CD4-positive, alpha-beta T cell (primary cell): ENCODE data around the gene MCTP2. TPM values are rescaled to one million over a fixed set of nuclear protein-coding genes. Genes with fewer than 3 reads are reported as not detected.

Experiments
- ATAC-seq: fragments of 200-7000 bp; cut with Tn5 transposase; one replicate; pipeline ENCODE4 v1.10.0; 2022; ENCODE audit warnings: mild to moderate bottlenecking; ENCODE audit not compliant: poor library complexity
- CTCF ChIA-PET: fragments of 350-600 bp; sonication (Branson Sonifier 250); formaldehyde crosslinking; loops from one replicate; lab custom pipeline; 2021; ENCODE audit warnings: antibody characterized with exemption, inconsistent platforms; lab: Charles Lee
- POLR2A ChIA-PET: fragments of 350-600 bp; sonication (Branson Sonifier 250); formaldehyde crosslinking; loops from one replicate; lab custom pipeline; 2021; ENCODE audit warnings: antibody characterized with exemption, inconsistent platforms; lab: Charles Lee
- DNase-seq, 14 experiments: peaks; one replicate each; pipeline ENCODE4 v3.0.0-alpha.2; 2013 to 2020; ENCODE audit warnings: mixed read lengths in 2 of 14
- H3K27ac ChIP-seq, 2 donors: one replicate each; pipeline versions ENCODE4 v1.5.1 to v1.7.0; 2013; ENCODE audit warnings: low read length in 2 of 2, low read depth in 1 of 2, mild to moderate bottlenecking in 1 of 2
- H3K27me3 ChIP-seq, 2 experiments: 1 replicate in 1 of 2; 2 replicates in 1 of 2; pipeline versions ENCODE4 v1.6.1 to v1.7.0; 2013; ENCODE audit warnings: low read length in 2 of 2, control low read depth in 1 of 2, mild to moderate bottlenecking in 1 of 2, moderate library complexity in 1 of 2; ENCODE audit not compliant: insufficient read depth in 2 of 2, control insufficient read depth in 1 of 2
- H3K36me3 ChIP-seq: one replicate; pipeline ENCODE4 v1.6.1; 2013; ENCODE audit warnings: low read length, control low read depth; ENCODE audit not compliant: insufficient read depth
- H3K4me1 ChIP-seq: one replicate; pipeline ENCODE4 v1.6.1; 2013; ENCODE audit warnings: low read length, control low read depth; ENCODE audit not compliant: insufficient read depth
- H3K4me3 ChIP-seq: one replicate; pipeline ENCODE4 v1.5.1; 2013; ENCODE audit warnings: mild to moderate bottlenecking, low read length, moderate library complexity
- H3K9me3 ChIP-seq, 2 experiments: 1 replicate in 1 of 2; 2 replicates in 1 of 2; pipeline versions ENCODE4 v1.6.1 to v1.7.0; 2013; ENCODE audit warnings: low read length in 2 of 2, mild to moderate bottlenecking in 2 of 2, control low read depth in 1 of 2, moderate library complexity in 1 of 2; ENCODE audit not compliant: control insufficient read depth in 1 of 2, insufficient read depth in 1 of 2
- H3K27ac Mint-ChIP-seq: one replicate; pipeline ENCODE4 v1.8.0; 2020; ENCODE audit warnings: mixed read lengths
- H3K27me3 Mint-ChIP-seq: one replicate; pipeline ENCODE4 v1.8.0; 2021; ENCODE audit warnings: mixed read lengths
- H3K36me3 Mint-ChIP-seq: one replicate; pipeline ENCODE4 v1.8.0; 2021; ENCODE audit warnings: low read depth, mixed read lengths
- H3K4me1 Mint-ChIP-seq: one replicate; pipeline ENCODE4 v1.8.0; 2021; ENCODE audit warnings: low read depth, mixed read lengths
- H3K4me3 Mint-ChIP-seq: one replicate; pipeline ENCODE4 v1.8.0; 2020; ENCODE audit warnings: mild to moderate bottlenecking, mixed read lengths
- H3K9me3 Mint-ChIP-seq: one replicate; pipeline ENCODE4 v1.8.0; 2020; ENCODE audit warnings: mixed read lengths
- CTCF ChIP-seq: fragments of 200-600 bp; IDR thresholded peaks from one replicate; pipeline ENCODE4 v1.8.0; 2022; ENCODE audit warnings: antibody characterized with exemption, mild to moderate bottlenecking
- intact Hi-C, 2 experiments: fragments of 100-400 bp; cut with DNase I in 1 of 2; cut with micrococcal nuclease in 1 of 2; formaldehyde crosslinking; loops; one replicate each; pipeline versions ENCODE4 v1.15.1 to v1.9.0; 2023 to 2025; cut with DNase I, micrococcal nuclease
- total RNA-seq, 174 experiments: library from RNA in 2 of 174; stranded (reverse) in 2 of 174; gene quantifications; one replicate each; pipeline ENCODE4 v1.2.3 and lab custom pipeline; 2021 to 2026

The MCTP2 gene
- total RNA-seq, 2 experiments from 2014 or later = 8.0 to 10.8 TPM

GRCh38 chr15:94443186-94443585 is 211.8 kb downstream of the MCTP2 start:
- Mint-ChIP-seq H3K27me3 (no peaks in the 10 kb centered on the region), H3K27ac (no peak overlapping the region), H3K9me3 (no peaks in the 10 kb centered on the region), H3K36me3 (peaks cover 31% of the 10 kb centered on the region), H3K4me1 (no peaks in the 10 kb centered on the region), H3K4me3 (no peak overlapping the region)
- Histone ChIP-seq H3K4me3 (no peak overlapping the region), H3K36me3 (no peaks in the 10 kb centered on the region), H3K4me1 (no peaks in the 10 kb centered on the region), H3K27me3 (no peaks in the 10 kb centered on the region), H3K27ac (no peak overlapping the region), H3K9me3 (no peaks in the 10 kb centered on the region)
- ATAC-seq (no peak), DNase-seq (no peak)
- intact Hi-C loops = no loop called here
- CTCF ChIA-PET = interaction anchor here (0.6 kb wide), 1 partner anchor 38 kb away, joined by 3 read pairs; no protein-coding TSS in a partner anchor
- POLR2A ChIA-PET = no interaction called here
- no peak for TF ChIP-seq CTCF

GRCh38 chr15:94445566-94446160 is 214.3 kb downstream of the MCTP2 start:
- Histone ChIP-seq H3K4me1 (no peaks in the 10 kb centered on the region), H3K9me3 (no peaks in the 10 kb centered on the region), H3K36me3 (no peaks in the 10 kb centered on the region), H3K27ac (no peak overlapping the region), H3K4me3 (no peak overlapping the region), H3K27me3 (no peaks in the 10 kb centered on the region)
- H3K27ac Mint-ChIP-seq = no peak overlapping the region
- no peaks in the 10 kb centered on the region for H3K27me3 Mint-ChIP-seq
- intact Hi-C loops = no loop called here
- peaks cover 21% of the 10 kb centered on the region for H3K36me3 Mint-ChIP-seq
- H3K4me1 Mint-ChIP-seq = no peaks in the 10 kb centered on the region
- ATAC-seq = no peak
- no peaks in the 10 kb centered on the region for H3K9me3 Mint-ChIP-seq
- POLR2A ChIA-PET = no interaction called here
- DNase-seq = no peak
- CTCF ChIA-PET = no interaction called here
- H3K4me3 Mint-ChIP-seq = no peak overlapping the region
- TF ChIP-seq CTCF = no peak

GRCh38 chr15:94446441-94446840 is 215.1 kb downstream of the MCTP2 start:
- Mint-ChIP-seq H3K4me3 (no peak overlapping the region), H3K9me3 (no peaks in the 10 kb centered on the region), H3K27ac (no peak overlapping the region), H3K36me3 (peaks cover 17% of the 10 kb centered on the region), H3K27me3 (no peaks in the 10 kb centered on the region), H3K4me1 (no peaks in the 10 kb centered on the region)
- Histone ChIP-seq H3K9me3 (no peaks in the 10 kb centered on the region), H3K27me3 (no peaks in the 10 kb centered on the region), H3K4me1 (no peaks in the 10 kb centered on the region), H3K4me3 (no peak overlapping the region), H3K27ac (no peak overlapping the region), H3K36me3 (no peaks in the 10 kb centered on the region)
- no peak for TF ChIP-seq CTCF
- POLR2A ChIA-PET = no interaction called here
- DNase-seq (no peak), ATAC-seq (no peak)
- intact Hi-C loops = no loop called here
- CTCF ChIA-PET = no interaction called here
